Activated CD4-positive, CD25-positive, alpha-beta regulatory T cell treated with anti-CD3 and anti-CD28 coated beads, Interleukin-2, amount 50 U/mL, for 24 hours (primary cell): ENCODE measurements around the gene SEC14L5.
"Not testable (repeated sequence)": the region's sequence is repeated elsewhere in the genome, so short reads cannot be mapped to it uniquely, and the experiment has no call there.

Experiments used
- ATAC-seq, 2 donors: fragments of 150-1000 bp; cut with Tn5 transposase; one replicate each; pipeline ENCODE4 v1.10.0; 2021; ENCODE audit warnings: mild to moderate bottlenecking in 1 of 2, moderate library complexity in 1 of 2

SEC14L5 gene

GRCh38 chr16:4954714-4955113, 3.4 kb upstream of the SEC14L5 start:
- ATAC-seq = no peak

GRCh38 chr16:4957420-4957719, 760 bp upstream of the SEC14L5 start:
- ATAC-seq = no peak

GRCh38 chr16:4958510-4959438, 644 bp downstream of the SEC14L5 start:
- no peak for ATAC-seq

GRCh38 chr16:4960579-4960978, 2.4 kb downstream of the SEC14L5 start:
- no peak for ATAC-seq

GRCh38 chr16:4962716-4963115, 4.6 kb downstream of the SEC14L5 start:
- ATAC-seq = no peak

GRCh38 chr16:4963527-4963926, 5.4 kb downstream of the SEC14L5 start:
- ATAC-seq = not testable (repeated sequence)

- ATAC-seq = no peak
Measured at GRCh38 chr16:4966736-4967453, 8.8 kb downstream of the SEC14L5 start.

- not testable (repeated sequence) for ATAC-seq
Measured at GRCh38 chr16:4968278-4968677, 10.1 kb downstream of the SEC14L5 start.

GRCh38 chr16:4968879-4969483, 10.9 kb downstream of the SEC14L5 start:
- ATAC-seq = no peak

GRCh38 chr16:4970010-4970409, 11.9 kb downstream of the SEC14L5 start:
- no peak for ATAC-seq

GRCh38 chr16:4972938-4973587, 14.9 kb downstream of the SEC14L5 start:
- ATAC-seq = no peak

- ATAC-seq = peak in 1 of 2 donors; percentile 24
Measured at GRCh38 chr16:4976079-4976478, 17.9 kb downstream of the SEC14L5 start.

GRCh38 chr16:4976611-4977145, 18.5 kb downstream of the SEC14L5 start:
- ATAC-seq = no peak

GRCh38 chr16:4979164-4979563, 21.0 kb downstream of the SEC14L5 start:
- no peak for ATAC-seq

GRCh38 chr16:4979736-4980660, 21.9 kb downstream of the SEC14L5 start:
- ATAC-seq = no peak

- no peak for ATAC-seq
Measured at GRCh38 chr16:4980691-4981090, 22.6 kb downstream of the SEC14L5 start.

- no peak for ATAC-seq
Measured at GRCh38 chr16:4981473-4981872, 23.3 kb downstream of the SEC14L5 start.

- ATAC-seq = no peak
Measured at GRCh38 chr16:4982056-4982867, 24.1 kb downstream of the SEC14L5 start.

GRCh38 chr16:4984174-4984990, 26.3 kb downstream of the SEC14L5 start:
- ATAC-seq = no peak

- no peak for ATAC-seq
Measured at GRCh38 chr16:4987250-4987579, 29.1 kb downstream of the SEC14L5 start.
